PFSK-1 (cell line): ENCODE measurements around the gene STH.

ENCODE experiments used
- FOXP2 ChIP-seq: optimal IDR thresholded peaks from 2 replicates; pipeline ENCODE3; 2011; ENCODE audit warnings: borderline replicate concordance, control low read depth, inconsistent platforms; ENCODE audit not compliant: insufficient read depth; ENCODE audit errors: extremely low read length, extremely low read depth
- POLR2AphosphoS5 ChIP-seq: IDR thresholded peaks from 2 replicates; pipeline ENCODE4 v1.6.1; 2012; ENCODE audit warnings: low read depth, mild to moderate bottlenecking, control low read depth, low read length, moderate library complexity
- SIN3A ChIP-seq: IDR thresholded peaks from 2 replicates; pipeline ENCODE4 v1.6.1; 2012; ENCODE audit warnings: mild to moderate bottlenecking, low read length, moderate library complexity, borderline replicate concordance; ENCODE audit not compliant: insufficient read depth
- TAF1 ChIP-seq: IDR thresholded peaks from 2 replicates; pipeline ENCODE4 v1.6.1; 2012; ENCODE audit warnings: low read length, control low read depth, borderline replicate concordance; ENCODE audit not compliant: insufficient read depth
- TF ChIP-seq, protein P1 (sequence below), 2 experiments: IDR thresholded peaks; 2 replicates each; pipeline versions ENCODE4 v1.6.1 to v1.8.0; 2011 to 2012; ENCODE audit warnings: low read depth in 2 of 2, low read length in 2 of 2, control low read depth in 1 of 2, inconsistent platforms in 1 of 2, mild to moderate bottlenecking in 1 of 2, moderate library complexity in 1 of 2; ENCODE audit not compliant: insufficient read depth in 1 of 2

The STH gene

DNA sequence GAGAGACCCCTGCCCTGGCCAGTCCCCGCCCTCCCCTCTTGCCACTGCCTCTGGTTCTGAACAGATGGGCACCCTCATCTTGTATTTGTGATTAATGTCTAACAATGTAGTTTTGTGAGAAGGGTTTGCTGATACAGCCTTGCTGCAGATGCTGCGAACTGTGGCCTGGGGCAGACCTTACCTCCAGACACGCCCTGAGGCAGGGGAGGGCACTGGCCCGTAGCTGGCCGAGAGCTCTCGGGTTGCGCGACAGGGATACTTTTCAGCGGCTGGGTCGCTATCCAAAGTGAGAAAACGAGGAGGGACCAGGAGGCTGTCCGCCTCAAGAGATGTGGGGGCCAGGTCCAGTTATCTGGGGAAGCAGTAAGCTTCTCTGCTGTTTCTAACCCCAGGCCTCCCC, 21.9 kb downstream of the STH start:
- TF ChIP-seq TAF1 (no peak), SIN3A (no peak), POLR2AphosphoS5 (no peak), FOXP2 (no peak)
- TF ChIP-seq, protein P1, sequence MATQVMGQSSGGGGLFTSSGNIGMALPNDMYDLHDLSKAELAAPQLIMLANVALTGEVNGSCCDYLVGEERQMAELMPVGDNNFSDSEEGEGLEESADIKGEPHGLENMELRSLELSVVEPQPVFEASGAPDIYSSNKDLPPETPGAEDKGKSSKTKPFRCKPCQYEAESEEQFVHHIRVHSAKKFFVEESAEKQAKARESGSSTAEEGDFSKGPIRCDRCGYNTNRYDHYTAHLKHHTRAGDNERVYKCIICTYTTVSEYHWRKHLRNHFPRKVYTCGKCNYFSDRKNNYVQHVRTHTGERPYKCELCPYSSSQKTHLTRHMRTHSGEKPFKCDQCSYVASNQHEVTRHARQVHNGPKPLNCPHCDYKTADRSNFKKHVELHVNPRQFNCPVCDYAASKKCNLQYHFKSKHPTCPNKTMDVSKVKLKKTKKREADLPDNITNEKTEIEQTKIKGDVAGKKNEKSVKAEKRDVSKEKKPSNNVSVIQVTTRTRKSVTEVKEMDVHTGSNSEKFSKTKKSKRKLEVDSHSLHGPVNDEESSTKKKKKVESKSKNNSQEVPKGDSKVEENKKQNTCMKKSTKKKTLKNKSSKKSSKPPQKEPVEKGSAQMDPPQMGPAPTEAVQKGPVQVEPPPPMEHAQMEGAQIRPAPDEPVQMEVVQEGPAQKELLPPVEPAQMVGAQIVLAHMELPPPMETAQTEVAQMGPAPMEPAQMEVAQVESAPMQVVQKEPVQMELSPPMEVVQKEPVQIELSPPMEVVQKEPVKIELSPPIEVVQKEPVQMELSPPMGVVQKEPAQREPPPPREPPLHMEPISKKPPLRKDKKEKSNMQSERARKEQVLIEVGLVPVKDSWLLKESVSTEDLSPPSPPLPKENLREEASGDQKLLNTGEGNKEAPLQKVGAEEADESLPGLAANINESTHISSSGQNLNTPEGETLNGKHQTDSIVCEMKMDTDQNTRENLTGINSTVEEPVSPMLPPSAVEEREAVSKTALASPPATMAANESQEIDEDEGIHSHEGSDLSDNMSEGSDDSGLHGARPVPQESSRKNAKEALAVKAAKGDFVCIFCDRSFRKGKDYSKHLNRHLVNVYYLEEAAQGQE (IDR thresholded peaks at IDR 0.05; ENCODE audit: insufficient read depth in 1 of 2, low read depth in 2 of 2, low read length in 2 of 2) = no peak

DNA sequence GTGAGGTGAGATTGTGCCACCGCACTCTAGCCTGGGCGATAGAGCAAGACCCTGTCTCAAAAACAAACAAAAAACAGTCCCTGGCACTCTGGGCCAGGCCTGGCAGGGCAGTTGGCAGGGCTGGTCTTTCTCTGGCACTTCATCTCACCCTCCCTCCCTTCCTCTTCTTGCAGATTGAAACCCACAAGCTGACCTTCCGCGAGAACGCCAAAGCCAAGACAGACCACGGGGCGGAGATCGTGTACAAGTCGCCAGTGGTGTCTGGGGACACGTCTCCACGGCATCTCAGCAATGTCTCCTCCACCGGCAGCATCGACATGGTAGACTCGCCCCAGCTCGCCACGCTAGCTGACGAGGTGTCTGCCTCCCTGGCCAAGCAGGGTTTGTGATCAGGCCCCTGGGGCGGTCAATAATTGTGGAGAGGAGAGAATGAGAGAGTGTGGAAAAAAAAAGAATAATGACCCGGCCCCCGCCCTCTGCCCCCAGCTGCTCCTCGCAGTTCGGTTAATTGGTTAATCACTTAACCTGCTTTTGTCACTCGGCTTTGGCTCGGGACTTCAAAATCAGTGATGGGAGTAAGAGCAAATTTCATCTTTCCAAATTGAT, 24.8 kb downstream of the STH start:
- TF ChIP-seq, protein P1 (IDR thresholded peaks at IDR 0.05; ENCODE audit: insufficient read depth in 1 of 2, low read depth in 2 of 2, low read length in 2 of 2) = no peak
- no peak for TF ChIP-seq FOXP2
- TF ChIP-seq TAF1 = no peak
- no peak for TF ChIP-seq SIN3A
- no peak for TF ChIP-seq POLR2AphosphoS5

DNA sequence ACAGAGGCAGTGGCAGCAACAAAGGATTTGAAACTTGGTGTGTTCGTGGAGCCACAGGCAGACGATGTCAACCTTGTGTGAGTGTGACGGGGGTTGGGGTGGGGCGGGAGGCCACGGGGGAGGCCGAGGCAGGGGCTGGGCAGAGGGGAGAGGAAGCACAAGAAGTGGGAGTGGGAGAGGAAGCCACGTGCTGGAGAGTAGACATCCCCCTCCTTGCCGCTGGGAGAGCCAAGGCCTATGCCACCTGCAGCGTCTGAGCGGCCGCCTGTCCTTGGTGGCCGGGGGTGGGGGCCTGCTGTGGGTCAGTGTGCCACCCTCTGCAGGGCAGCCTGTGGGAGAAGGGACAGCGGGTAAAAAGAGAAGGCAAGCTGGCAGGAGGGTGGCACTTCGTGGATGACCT, 25.5 kb downstream of the STH start:
- TF ChIP-seq FOXP2 (no peak), SIN3A (no peak)
- TF ChIP-seq, protein P1 (IDR thresholded peaks at IDR 0.05; ENCODE audit: insufficient read depth in 1 of 2, low read depth in 2 of 2, low read length in 2 of 2) = no peak

DNA sequence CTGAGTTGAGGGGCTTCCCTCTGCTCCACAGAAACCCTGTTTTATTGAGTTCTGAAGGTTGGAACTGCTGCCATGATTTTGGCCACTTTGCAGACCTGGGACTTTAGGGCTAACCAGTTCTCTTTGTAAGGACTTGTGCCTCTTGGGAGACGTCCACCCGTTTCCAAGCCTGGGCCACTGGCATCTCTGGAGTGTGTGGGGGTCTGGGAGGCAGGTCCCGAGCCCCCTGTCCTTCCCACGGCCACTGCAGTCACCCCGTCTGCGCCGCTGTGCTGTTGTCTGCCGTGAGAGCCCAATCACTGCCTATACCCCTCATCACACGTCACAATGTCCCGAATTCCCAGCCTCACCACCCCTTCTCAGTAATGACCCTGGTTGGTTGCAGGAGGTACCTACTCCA, 26.0 kb downstream of the STH start:
- TF ChIP-seq SIN3A (no peak), TAF1 (no peak), FOXP2 (no peak), POLR2AphosphoS5 (no peak)
- TF ChIP-seq, protein P1 (IDR thresholded peaks at IDR 0.05; ENCODE audit: insufficient read depth in 1 of 2, low read depth in 2 of 2, low read length in 2 of 2) = no peak
